HG02870 (cell line): ENCODE measurements around the gene PTMA.
"Not testable (repeated sequence)": the region's sequence is repeated elsewhere in the genome, so short reads cannot be mapped to it uniquely, and the experiment has no call there.

Experiments used
- ATAC-seq: cut with Tn5 transposase; IDR thresholded peaks from one replicate; pipeline ENCODE4 v1.9.1; 2021; ENCODE audit warnings: mild to moderate bottlenecking, moderate library complexity; ENCODE audit not compliant: unreplicated experiment

PTMA gene

GRCh38 chr2:231749016-231749415 is 40.7 kb downstream of the PTMA start:
- not testable (repeated sequence) for ATAC-seq

- no peak for ATAC-seq
Observed at GRCh38 chr2:231751042-231751815, 42.9 kb downstream of the PTMA start.

- no peak for ATAC-seq
Observed at GRCh38 chr2:231752061-231752460, 43.7 kb downstream of the PTMA start.

- no peak for ATAC-seq
Observed at GRCh38 chr2:231761735-231762134, 53.4 kb downstream of the PTMA start.
